Omental fat pad (tissue), 4 donors: ENCODE measurements around the gene TARBP1. TPM values are rescaled to one million over a fixed set of nuclear protein-coding genes. Genes with fewer than 3 reads are reported as not detected.

Experiments used
- ATAC-seq: fragments of 150-250 bp; one replicate; pipeline ENCODE4 v1.9.1; 2016; ENCODE audit warnings: mild to moderate bottlenecking, moderate library complexity; ENCODE audit not compliant: low FRiP score
- DNase-seq: peaks from one replicate; pipeline ENCODE4 v3.0.0-alpha.2; 2019; ENCODE audit warnings: low spot score
- CTCF ChIP-seq, 3 donors: fragments of 450-650 bp; IDR thresholded peaks; one replicate each; pipeline ENCODE4 v1.5.1; 2016 to 2017; ENCODE audit warnings: antibody characterized with exemption in 3 of 3, mild to moderate bottlenecking in 3 of 3, moderate library complexity in 2 of 3
- total RNA-seq, 4 donors: library from RNA; depleted of rRNA; stranded (reverse); fragments of >200 nt; gene quantifications; one replicate each; pipeline ENCODE4 v1.1.0, GENCODE V29; 2016

The TARBP1 gene
- total RNA-seq, 4 donors from 2014 or later, result 12.1 to 26.0 (median 13.6) TPM

- DNase-seq (no peak), ATAC-seq (no peak)
- no peak for TF ChIP-seq CTCF (IDR thresholded peaks at IDR 0.05)
Observed at GRCh38 chr1:234345237-234345636, 133.7 kb downstream of the TARBP1 start.

- no peak for DNase-seq
- TF ChIP-seq CTCF (IDR thresholded peaks at IDR 0.05), result no peak
Observed at GRCh38 chr1:234342774-234343173, 136.2 kb downstream of the TARBP1 start.

More at GRCh38 chr1:234342774-234343173, 136.2 kb downstream of the TARBP1 start:
- ATAC-seq, result no peak

Other genes with a start within 250 kb of the TARBP1 start
- gene COA6, start 105.7 kb downstream of the TARBP1 start, total RNA-seq, result 10 to 100 TPM; 15.3 to 21.8 (median 15.8) TPM
- gene IRF2BP2, start 131.0 kb upstream of the TARBP1 start, total RNA-seq, result 10 to 100 TPM; 39.4 to 67.1 (median 40.0) TPM